HG02840 (cell line): ENCODE data around the gene POLD3.

Experiments
- ATAC-seq: cut with Tn5 transposase; IDR thresholded peaks from one replicate; pipeline ENCODE4 v1.9.1; 2021; ENCODE audit warnings: mild to moderate bottlenecking, moderate library complexity, moderate number of reproducible peaks; ENCODE audit not compliant: unreplicated experiment, low FRiP score

The POLD3 gene

DNA sequence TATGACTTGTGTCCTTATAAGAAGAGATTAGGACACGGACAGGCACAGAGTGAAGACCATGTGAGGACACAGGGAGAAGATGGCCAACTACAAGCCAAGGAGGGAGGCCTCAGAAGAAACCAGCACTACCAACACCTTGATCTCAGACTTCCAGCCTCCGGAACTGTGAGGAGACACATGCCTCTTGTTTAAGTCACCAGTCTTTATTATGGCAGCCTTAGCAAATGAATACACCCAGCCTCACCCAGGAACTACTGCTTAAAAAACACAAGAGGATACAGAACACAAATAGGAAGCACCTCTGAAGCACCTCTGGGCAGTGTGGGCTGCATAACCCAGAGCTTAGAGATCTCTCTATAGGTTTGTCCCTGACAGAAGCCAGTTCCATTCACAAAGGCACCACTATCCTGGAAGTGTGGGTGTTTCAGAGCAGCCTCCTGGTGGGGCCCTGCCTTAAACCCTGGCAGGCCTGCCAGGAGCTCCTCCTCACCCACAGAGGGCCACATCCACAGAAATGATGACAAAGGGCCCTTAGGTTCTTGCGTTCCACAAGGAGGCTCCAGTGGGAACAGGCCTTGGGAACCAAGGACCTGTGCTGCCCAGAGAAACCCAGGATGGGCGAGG, 80.1 kb downstream of the POLD3 start:
- ATAC-seq, result no peak

DNA sequence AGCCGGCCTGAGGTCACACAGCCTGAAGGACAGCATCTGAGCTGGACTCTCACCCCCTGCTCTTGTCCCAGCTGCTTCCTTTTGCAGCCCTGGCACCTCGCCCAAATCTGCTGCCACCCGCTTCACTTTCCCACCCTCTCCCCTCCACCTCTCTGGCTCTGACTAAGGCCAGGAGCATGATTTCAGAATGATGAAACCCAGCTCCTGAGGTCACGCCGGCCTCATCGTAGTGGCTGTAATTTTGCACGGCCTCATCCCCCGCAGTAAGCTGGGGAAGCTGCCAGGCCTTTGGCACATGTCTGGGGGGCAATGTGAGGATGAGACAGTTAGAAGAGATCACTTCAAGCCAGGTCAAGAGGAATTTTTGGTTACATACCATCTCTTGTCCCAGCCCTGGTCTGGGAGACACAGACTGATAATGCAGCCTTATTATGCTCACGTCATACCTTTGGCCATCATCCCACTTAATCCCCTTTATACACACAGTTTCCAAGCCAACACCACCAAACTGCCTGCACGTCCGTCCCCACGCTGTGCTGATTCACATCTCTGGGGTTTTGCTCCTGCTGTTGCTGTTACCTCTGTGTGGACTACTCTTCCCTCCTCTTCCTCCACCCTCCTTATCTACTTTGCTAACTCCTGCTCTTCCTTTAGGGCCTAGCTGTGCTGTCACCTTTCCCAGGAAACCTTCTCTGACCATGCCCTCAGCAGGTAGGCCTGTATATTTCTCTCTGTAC, 80.7 kb downstream of the POLD3 start:
- no peak for ATAC-seq

DNA sequence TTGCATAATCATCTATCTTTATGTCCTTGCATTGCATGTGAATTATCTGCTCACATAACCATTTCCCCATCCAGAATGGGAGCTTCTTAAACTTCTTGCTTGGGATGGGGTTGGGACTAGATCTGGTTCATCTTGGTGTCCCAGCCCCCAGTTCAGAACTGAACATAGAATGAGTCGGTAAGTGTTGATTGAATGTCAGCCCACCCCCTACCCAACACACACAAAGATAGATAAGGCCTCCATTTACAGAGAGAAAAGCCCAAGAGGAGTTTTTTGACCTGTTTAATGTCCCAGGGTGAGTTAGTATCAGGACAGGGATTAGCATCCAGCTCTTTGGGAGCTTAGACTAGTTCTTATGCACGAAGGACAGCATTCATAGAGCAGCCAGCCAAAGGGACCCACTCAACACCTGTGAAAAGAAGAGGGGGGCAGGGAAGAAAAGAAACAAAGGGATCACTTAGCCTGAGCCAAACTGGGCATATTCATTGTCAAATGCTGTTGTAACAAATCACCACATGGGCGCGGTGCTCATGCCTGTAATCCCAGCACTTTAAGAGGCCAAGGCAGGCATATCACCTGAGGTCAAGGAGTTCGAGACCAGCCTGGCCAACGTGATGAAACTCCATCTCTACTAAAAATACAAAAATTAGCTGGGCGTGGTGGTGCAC, 81.4 kb downstream of the POLD3 start:
- no peak for ATAC-seq

DNA sequence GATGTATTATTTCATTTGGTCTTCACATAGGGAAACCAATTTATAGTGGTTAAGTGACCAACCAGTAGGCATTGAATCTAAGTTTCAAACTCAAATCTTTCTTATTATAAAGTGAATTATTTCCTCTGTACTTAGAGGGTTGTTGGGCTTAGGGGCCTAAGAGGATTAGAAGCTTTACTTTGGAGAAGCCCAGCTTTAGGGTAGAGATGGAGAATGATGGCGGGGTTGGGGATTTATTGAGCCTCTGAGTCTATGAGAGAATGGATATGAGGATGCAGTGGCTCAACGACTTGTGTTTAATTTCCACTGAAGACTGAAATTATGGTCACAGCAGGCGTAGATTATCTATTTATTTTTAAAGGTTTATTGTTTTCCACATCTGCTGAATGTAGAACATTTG, 83.4 kb downstream of the POLD3 start:
- no peak for ATAC-seq

DNA sequence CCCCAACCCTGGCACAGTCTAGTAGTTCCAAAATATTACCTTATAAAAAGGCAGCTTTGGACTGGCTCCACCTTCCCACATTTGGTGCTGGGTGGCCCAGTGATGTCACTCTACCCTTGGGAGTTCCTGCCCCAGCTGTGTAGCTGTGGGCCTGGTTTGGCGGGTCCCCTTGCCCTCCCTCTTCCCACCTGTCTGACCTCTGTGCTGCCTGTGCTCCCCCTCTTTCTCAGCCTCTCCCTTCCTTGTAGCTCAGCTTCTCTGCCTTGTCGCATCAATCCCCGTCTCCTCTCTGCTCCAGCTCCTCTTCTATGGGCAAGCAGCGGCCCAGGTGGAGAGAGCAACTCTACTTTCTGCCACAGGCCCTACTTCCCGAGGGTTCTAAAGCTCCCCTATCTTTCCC, 84.2 kb downstream of the POLD3 start:
- no peak for ATAC-seq

DNA sequence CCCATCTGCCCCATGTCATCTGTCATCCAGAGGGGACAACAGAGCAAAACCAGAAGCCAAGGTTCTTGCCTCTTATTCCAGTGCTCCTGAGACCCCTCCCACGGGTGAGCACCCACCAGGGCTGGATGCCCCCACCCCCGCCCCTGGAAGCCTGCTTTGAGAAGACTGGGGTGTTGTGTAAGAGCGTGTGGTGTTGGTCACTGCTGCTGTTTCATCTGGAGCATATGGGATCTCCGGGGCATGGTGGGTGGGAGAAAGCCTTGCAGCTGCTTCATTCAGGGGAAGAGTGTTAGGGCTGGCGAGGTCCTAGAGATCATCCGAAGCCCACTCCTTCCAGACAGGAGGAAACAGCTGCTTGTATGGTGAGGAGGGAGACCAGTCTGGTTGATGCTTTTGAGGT, 84.7 kb downstream of the POLD3 start:
- ATAC-seq, result no peak

DNA sequence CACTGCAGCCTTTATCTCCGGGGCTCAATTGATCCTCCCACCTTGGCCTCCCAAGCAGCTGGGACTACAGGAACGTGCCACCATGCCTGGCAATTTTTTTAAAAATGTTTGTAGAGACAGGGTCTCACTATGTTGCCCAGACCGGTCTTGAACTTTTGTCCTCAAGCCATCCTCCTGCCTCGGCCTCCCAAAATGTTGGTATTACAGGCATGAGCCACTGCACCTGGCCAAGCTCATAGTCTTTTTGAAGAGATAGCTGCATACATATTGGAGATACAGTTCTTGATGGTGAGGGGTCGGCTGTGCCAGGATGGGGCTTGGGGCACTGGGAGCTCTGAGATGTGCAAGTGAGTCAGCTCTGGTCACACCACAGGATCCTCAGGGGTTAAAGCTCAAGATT, 85.7 kb downstream of the POLD3 start:
- ATAC-seq, result no peak

DNA sequence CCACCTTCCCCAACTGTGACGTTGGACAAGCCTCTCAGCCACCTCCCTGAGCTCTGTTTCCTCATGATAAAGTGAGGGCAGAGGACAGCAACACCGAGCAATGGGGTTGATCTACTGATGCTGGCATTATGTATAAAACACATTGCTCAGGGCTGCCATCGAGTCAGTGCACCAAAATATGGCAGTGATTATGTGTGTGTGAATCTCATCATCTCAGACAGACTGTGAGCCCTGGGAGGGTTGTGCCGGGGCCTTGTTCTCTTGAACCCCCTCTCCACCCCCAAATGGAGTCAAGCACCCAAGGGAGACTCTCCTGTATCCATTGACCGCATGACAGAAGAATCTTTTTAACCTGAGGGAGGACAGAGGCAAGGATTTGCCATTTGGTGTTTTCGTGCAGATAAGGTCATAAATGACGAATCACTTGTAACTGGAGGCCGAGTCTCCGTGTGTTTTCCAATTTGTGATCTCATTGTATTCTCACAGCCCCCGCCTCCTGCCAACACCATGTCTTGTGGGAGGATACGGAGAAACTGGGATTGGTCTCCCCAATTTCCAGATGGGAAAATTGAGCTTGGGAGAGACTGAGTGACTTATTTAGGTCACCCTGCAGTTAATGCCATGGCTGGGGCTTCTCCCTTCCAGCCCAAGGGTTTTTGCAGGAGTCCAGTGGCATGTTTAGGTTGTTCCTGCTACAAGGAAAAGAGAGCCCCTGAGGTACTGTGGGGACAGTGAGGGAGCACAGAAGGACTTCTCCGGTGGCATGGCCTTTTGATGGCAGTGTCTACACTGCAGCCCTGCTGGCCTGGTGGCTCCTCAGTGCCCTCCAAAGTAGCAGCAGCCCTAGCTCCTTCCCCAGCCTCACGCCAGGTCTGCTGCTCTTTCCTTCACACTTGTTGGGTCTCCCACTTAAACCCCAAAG, 86.5 kb downstream of the POLD3 start:
- no peak for ATAC-seq

DNA sequence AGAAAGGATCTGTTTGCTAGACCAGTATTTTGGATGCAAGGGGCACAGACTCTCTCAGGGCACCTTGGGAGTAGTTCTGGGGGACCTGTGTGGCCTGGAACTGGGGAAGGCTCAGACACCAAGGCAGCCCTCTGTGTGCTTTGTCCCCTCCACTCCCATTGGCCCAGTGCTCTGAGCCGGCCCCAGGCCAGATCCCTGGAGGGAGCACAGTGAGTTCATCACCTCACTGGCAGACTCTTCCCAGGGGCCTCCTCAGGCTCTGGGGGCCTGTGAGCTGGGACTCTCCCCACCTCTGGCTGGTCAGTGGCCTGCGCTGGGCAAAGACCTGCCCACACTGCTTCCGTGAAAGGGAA, 87.1 kb downstream of the POLD3 start:
- ATAC-seq, result no peak

DNA sequence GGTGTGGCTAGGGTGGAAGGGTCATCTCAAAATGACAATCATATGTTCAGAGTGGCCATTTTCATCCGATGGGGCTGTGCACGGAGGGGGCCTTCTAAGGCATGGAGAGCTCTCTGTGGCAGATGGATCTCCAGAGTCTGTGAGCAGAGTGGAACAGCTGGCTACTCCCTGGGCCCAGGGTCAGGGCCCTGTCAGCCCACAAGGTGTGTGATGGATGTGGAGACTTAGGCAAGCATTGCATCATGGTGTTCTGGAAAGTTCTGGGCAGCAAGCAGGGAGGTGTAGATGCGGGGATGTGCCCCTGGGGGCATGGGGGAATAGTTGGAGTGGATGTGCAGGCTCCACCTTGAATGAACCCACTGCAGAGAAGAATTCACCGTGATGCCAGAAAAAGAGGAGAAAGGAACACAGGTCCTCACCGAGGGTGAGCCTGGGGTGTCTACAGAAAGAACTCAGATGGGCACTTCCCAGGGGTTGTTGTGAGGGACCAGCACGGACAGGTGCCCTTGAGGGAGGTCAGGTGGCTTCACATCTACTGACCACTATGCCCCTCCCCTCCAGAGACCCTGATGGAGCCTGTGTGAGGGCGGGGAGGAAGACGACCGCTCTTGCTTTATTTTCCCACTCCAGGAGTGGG, 87.8 kb downstream of the POLD3 start:
- ATAC-seq, result no peak

DNA sequence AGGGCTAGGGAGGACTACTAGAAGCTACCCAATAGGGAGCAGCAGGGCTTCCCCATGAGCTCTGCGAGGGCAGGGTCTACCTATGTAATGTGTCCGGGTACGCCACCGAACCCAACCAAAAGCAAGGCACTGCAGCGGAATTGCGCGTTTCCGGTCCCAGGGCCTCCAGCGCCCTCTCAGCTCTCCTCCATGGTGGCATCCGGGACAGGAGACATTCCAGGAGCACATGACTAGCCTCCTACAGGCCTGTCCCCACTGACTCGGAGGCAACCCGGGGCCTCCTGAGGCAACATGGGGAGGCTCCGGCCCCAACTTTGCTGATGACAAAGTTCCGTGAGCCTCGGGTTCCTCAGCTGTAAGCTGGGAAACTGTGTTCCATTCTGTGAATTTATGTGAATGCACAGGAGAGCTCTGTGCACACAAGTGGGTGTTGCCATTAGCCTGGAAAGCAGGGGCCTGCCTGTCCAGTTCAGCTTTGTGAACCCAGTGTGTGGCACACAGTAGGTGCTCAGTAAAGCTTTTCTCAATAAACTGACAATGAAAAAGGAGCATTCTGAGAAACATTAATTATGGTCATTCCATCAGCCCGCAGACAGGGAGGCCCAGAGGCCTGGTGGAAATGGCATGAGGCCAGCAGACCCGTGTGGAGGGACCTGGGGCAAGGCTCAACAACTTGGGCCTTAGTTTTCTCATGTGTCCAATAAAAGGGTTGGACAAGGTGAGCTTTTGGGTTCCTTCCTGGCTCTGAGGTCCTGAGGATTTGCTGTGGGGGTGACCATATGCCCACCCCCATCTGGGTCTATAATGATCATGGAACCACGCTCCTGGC, 88.5 kb downstream of the POLD3 start:
- no peak for ATAC-seq

DNA sequence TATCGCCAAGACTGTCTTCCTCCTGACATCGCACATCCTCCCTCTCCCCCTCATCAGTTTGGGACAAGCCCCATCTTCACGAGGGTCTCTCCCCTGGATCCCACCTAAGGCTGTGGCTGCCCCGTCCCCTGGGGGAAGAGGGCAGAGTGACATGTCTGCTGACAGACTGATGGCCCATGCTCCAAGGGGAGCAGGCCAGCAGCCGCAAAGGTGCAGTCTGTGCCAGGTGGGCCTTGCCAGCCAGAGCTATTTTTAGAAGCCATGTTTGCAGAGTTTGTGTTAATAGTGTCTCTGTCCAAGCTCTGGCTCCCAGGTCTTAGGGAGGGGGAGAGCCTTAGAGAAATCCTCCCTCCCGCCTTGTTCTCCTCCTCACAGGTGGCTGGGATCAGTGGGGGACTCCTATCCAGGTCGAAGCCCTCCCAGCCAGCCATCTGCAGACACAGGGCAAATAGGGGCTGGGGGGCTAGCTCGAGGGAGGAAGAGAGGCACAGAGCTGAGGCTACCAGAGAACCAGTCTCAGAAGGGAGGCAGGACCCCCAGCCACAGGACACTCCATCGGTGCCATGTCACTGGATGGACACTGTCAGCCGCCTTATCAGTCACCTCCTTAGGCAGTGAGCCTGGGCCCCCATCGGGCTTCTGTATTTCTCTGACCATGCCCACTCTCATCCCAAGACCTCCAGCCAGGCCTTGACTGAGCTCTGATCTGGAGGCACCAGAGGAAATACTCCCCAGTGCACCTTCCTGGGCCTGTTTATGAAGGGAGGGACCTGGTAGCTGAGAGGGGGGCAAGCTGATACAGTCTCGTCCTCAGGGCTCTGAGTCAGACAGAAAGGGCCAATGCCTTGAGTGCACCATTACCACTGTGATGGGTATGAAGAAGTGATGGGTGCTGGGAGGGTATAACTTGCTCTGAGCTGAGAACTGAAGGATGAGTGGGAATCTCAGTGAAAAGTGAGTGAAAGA, 89.6 kb downstream of the POLD3 start:
- ATAC-seq, result no peak

DNA sequence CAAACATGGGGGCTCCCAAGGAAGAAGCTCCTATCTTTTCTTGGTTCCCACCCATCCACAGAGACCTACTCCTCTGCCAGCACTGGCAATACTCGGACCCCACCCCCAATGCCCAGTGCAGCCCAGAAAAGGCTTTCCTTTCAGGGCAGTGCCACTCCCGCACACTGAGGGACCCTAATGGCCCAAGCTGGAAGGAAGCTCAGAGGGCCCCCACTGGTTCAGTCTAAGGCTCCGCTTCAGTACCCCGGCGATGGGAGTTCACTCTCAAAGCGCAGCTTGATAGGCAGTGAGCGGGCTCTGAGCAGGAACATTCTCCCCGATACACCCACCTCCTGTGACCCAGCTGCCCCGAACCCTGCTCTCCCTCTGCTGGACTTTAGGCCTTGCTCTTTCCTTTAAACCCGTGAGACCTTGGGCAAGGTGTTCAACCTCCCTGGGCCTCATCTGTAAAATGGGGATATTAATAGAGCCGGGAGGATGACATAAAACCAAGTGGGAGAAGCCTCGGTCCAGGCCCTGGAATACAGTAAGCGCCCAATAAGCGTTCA, 90.4 kb downstream of the POLD3 start:
- no peak for ATAC-seq

DNA sequence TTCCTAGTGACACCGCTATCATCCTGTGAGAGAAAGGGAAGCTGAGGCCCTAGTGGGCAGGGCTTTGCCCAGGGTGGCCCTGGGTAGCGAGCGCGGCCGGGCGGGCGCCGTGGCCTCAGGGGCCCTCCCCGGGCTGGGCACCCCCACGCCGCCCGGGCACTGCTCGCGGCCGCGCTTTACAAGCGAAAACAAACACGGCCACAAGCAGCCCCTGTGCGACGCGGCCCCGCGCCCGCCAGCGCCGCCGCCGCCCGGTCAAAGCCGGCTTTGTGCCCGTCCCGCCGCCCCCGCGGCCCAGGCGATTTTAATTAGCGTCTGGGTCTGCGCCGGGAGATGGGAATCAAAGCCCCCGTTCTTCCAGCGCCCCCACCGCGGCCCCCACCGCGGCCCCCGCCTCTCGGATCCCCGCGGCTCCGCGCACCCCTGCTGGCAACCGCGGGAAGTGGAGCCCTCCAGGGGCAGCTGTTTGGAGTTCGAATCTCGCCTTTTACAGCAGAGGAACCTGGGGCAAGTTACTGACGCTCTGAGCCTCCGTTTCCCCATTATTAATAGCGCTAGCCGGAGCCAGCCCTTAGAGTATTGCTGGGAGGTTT, 91.0 kb downstream of the POLD3 start:
- no peak for ATAC-seq

DNA sequence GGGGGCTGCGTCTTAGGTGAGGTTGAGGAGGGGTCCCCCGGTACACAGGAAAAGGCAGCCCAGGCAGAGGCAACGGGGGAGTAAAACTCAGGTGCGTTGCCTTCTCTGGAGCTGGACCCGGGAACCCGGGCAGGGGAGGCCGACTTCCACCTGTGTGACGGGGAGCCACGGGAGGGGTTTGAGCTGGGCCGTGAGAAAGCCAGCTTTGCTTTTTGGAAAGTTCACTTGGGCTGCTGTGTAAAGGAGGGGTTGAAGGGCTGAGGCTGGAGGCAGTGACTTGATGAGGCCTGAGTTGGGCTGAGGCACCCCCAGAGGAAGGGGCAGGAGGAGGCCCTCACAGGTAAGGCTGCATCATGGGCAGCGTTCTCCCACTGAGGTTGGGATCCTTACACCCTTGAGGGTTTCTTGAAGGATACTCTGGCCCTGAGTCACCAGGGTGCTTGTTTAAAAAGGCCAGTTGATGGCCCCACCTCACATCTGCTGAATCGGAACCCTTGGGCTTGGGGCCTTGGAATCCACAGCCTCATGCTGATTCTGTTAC, 91.6 kb downstream of the POLD3 start:
- no peak for ATAC-seq

DNA sequence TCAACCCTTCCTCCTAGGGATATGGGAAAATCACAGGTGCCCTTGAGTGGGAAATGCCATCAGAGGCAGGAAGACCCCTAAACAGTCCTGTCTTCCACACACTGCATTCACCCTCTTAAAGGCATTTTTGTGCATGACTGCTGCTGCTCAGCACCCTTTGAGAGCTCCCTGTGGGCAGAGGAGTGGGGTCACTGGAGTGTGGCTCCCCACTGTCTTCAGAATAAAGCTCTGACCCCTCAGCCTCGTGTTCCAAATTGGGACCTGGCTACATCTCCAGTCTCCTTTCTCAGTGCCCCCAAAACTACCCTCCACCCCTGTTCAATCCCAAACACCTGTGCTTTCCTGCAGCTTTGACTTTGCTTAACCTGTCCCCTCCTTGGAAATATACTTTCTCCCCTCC, 92.3 kb downstream of the POLD3 start:
- no peak for ATAC-seq

DNA sequence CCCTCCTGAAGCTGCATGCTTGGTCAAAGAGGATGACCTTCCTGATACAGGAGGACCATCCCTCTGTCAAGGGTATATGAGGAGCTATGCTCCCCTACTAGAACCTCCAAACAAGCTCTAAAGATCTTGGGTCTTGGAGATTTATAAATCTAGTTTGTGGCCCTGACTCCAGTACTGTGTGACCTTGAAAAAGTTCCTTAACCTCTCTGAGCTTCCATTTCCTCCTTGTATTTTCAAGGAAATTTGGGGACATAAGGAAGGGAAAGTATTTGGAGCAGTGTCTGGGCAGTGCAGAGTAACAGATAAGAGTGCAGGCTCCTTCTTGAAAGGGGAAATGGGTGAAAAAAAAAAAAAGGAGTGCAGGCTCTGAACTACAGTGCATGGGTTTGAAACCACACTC, 93.0 kb downstream of the POLD3 start:
- no peak for ATAC-seq

DNA sequence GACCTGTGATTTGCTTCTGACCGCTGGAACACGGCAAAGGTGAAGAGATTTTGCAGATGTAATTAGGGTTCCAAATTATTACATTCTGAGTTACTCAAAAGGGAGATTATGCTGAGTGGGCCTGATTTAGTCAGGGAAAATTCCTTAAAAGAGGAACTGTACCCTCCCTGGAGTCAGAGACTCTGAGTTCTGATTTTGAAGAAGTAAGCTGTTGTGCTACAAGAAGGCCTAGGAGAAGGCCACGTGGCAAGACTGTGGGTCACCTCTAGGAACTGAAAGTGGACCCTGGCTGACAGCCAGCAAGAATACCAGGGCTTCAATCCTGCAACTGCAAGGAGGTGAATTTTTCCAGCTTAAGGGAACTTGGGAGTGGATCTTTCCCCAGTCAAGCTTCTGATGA, 93.5 kb downstream of the POLD3 start:
- ATAC-seq, result no peak
